Measurements from ENCODE around the gene FOXF2. TPM values are rescaled to one million over a fixed set of nuclear protein-coding genes. Genes with fewer than 3 reads are reported as not detected.
A peak's percentile ranks its signal among the peaks of the same experiment; 100 is the strongest.

Gene FOXF2
- total RNA-seq, 1 donor from 2014 or later: not detected

DNA sequence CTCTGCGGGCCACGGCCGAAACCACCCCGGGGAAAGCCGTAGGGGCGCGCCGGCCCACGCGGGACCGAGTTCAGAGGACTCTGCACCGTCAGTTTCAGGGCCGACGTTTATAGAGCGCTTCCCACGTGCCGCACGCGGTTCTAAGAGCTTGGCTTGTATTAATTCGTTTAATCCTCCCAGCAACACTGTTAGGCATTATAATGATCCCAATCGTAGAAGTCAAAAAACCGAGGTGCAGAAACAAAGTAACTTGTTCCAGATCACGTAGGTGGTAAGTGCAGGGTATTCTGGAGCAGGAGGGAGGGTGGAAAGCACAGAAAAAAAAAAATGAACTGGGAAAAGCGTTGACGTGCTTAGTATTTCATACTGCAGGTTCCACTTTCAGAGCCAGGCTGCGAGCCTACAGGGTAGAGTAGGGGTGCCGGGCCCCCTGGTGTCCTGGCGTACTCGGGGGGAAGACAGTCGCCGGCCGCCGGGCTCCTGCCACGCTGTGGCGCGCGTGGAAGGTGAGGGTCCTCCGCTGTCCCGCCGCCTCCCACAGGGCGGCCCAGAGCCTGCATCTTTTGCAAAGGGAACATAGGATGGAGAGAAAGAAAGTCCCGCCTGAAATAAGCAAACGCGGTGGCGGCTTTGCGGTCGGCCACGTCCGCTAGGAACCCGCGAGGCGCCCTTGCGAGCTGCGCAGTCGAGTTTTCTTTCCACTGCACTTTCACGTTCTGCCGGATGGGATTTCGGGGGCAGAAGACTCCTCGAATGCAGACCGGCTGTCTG lies 10.2 kb upstream of the FOXF2 start:
- Mint-ChIP-seq H3K4me1 (ENCODE audit: unreplicated experiment) (peaks cover 14% of the 10 kb centered on the region), H3K27ac (ENCODE audit: unreplicated experiment) (no peak overlapping the region), H3K9me3 (ENCODE audit: unreplicated experiment) (no peaks in the 10 kb centered on the region), H3K4me3 (ENCODE audit: unreplicated experiment) (no peak overlapping the region), H3K27me3 (ENCODE audit: unreplicated experiment) (peaks cover 23% of the 10 kb centered on the region), H3K36me3 (ENCODE audit: low read depth, unreplicated experiment) (no peaks in the 10 kb centered on the region)
- TF ChIP-seq, protein P1, sequence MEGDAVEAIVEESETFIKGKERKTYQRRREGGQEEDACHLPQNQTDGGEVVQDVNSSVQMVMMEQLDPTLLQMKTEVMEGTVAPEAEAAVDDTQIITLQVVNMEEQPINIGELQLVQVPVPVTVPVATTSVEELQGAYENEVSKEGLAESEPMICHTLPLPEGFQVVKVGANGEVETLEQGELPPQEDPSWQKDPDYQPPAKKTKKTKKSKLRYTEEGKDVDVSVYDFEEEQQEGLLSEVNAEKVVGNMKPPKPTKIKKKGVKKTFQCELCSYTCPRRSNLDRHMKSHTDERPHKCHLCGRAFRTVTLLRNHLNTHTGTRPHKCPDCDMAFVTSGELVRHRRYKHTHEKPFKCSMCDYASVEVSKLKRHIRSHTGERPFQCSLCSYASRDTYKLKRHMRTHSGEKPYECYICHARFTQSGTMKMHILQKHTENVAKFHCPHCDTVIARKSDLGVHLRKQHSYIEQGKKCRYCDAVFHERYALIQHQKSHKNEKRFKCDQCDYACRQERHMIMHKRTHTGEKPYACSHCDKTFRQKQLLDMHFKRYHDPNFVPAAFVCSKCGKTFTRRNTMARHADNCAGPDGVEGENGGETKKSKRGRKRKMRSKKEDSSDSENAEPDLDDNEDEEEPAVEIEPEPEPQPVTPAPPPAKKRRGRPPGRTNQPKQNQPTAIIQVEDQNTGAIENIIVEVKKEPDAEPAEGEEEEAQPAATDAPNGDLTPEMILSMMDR (IDR thresholded peaks at IDR 0.05; ENCODE audit: unreplicated experiment): no peak
- DNase-seq (ENCODE audit: low spot score): no peak

DNA sequence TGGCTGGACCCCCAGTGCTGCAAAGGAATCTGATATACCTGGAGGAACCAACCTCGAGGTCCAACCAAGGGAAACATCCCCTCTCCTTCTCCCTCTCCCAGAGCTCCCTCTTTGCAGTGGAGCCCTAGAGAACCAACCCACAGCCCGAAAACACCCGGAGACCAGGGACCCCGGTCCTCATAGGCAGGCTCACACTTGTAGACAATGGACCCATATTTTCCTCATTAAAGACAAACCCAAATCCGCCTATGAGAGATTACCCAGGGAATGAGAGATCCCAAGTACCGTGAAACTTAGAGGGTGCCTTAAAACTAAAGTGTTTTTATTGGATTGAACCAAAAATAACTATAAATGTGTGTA lies 9.6 kb upstream of the FOXF2 start:
- Mint-ChIP-seq H3K4me3 (ENCODE audit: unreplicated experiment) (no peak overlapping the region), H3K36me3 (ENCODE audit: low read depth, unreplicated experiment) (no peaks in the 10 kb centered on the region), H3K27me3 (ENCODE audit: unreplicated experiment) (peaks cover 27% of the 10 kb centered on the region), H3K4me1 (ENCODE audit: unreplicated experiment) (peaks cover 14% of the 10 kb centered on the region), H3K9me3 (ENCODE audit: unreplicated experiment) (no peaks in the 10 kb centered on the region), H3K27ac (ENCODE audit: unreplicated experiment) (no peak overlapping the region)
- TF ChIP-seq, protein P1 (IDR thresholded peaks at IDR 0.05; ENCODE audit: unreplicated experiment): no peak
- DNase-seq (ENCODE audit: low spot score): no peak

DNA sequence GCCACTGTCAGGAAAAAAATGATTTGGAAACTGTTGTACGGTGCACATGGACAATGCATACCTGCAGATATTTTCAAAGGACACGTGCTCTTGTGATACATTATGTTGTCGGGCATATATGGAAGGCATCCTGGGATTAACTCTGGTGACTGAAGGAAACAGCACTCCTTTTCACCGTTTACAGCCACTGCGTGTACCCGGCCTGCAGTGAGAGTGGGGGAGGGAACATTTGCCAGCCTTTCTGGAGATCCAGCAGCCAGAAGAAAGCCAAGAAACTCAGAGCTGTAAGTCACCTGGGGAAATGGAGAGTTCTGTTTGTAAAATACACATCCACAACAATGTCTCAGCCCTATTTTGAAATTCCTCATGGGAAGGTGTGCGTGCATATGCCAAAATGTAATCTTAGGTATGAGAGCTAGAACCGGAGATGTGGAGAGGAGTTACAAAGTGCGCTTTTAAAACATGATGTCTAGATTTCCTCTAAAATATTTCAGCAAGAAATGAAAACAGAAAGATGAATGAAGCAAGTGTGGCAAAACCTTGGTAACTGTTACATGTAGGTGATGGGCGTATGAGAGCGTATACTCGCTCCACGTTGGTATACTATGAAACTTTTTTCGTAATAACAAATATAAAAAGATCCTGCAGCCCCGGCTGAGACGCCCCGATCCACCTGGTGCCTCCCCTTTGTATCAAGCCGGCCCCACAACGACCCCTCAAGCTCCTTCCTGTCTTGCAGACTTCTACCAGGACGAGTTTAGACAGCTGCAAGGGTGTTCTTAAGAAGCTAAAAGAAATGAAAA lies 8.6 kb upstream of the FOXF2 start:
- Mint-ChIP-seq H3K9me3 (ENCODE audit: unreplicated experiment) (no peaks in the 10 kb centered on the region), H3K4me3 (ENCODE audit: unreplicated experiment) (no peak overlapping the region), H3K4me1 (ENCODE audit: unreplicated experiment) (peaks cover 21% of the 10 kb centered on the region), H3K36me3 (ENCODE audit: low read depth, unreplicated experiment) (no peaks in the 10 kb centered on the region), H3K27ac (ENCODE audit: unreplicated experiment) (no peak overlapping the region), H3K27me3 (ENCODE audit: unreplicated experiment) (peaks cover 35% of the 10 kb centered on the region)
- TF ChIP-seq, protein P1 (IDR thresholded peaks at IDR 0.05; ENCODE audit: unreplicated experiment): no peak
- DNase-seq (ENCODE audit: low spot score): no peak

DNA sequence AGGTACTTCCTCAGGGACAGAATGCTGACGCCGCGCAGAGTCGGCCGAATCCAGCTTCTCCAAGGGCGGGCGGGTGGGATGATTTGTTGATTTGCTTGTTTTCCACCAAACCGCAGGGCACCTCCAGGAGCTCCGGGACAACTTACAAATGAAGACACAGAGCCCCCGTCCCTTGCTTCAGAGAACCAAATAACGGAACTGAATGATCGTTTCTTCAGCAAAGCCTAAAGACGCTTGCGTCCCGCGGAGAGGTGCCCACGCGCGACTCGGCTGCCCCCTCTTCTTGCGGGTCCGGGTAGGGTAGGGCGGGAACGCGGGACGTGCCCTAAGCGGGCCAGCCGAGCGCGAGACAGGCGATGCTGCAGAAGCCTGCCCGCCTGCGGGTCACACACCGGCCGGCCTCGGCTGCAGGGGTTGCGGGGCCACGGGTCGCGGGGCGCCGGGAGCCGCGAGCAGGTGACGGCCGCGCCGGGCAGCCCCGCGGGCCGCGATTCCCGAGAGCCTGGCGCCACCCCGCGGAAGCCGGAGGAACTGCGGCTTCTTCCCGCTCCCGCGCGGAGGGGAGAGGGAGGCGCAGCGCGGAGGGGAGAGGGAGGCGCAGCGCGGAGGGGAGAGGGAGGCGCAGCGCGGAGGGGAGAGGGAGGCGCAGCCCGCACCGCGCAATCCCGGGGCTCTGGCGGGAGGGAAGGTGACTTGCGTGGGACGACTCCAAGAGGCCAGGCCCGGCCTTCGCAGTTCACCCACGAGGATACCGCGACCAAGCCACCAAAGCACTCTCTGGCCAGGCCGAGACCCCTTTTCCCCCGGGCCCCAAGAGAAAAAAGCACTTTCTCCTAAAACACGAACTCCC lies 7.7 kb upstream of the FOXF2 start:
- TF ChIP-seq, protein P1 (IDR thresholded peaks at IDR 0.05; ENCODE audit: unreplicated experiment): peak; percentile 99
- peaks cover 35% of the 10 kb centered on the region for H3K27me3 Mint-ChIP-seq (ENCODE audit: unreplicated experiment)
- no peaks in the 10 kb centered on the region for H3K36me3 Mint-ChIP-seq (ENCODE audit: low read depth, unreplicated experiment)
- H3K4me1 Mint-ChIP-seq (ENCODE audit: unreplicated experiment): peaks cover 21% of the 10 kb centered on the region
- H3K27ac Mint-ChIP-seq (ENCODE audit: unreplicated experiment): no peak overlapping the region
- no peaks in the 10 kb centered on the region for H3K9me3 Mint-ChIP-seq (ENCODE audit: unreplicated experiment)
- H3K4me3 Mint-ChIP-seq (ENCODE audit: unreplicated experiment): no peak overlapping the region
- DNase-seq (ENCODE audit: low spot score): peak; percentile 91

Data from endothelial cell (in vitro differentiated cells).